H1 (cell line): ENCODE measurements around the gene CTNNA3. TPM values are rescaled to one million over a fixed set of nuclear protein-coding genes. Genes with fewer than 3 reads are reported as not detected.

ENCODE experiments used
- CTCF ChIA-PET: fragments of 300-600 bp; sonication (Branson Sonifier 250); formaldehyde crosslinking; loops from one replicate; lab custom pipeline; 2021; ENCODE audit not compliant: partially characterized antibody; lab: Charles Lee
- POLR2A ChIA-PET: fragments of 300-600 bp; sonication (Branson Sonifier 250); formaldehyde crosslinking; loops from one replicate; lab custom pipeline; 2021; ENCODE audit warnings: inconsistent platforms; ENCODE audit not compliant: partially characterized antibody; lab: Charles Lee
- DNase-seq, 2 experiments: peaks; one replicate each; pipeline versions ENCODE4 v3.0.0 to v3.0.0-alpha.2; 2010 to 2022; ENCODE audit warnings: low spot score in 2 of 2, low read depth in 1 of 2, mixed read lengths in 1 of 2
- FAIRE-seq: peaks from 2 replicates; lab custom pipeline; 2011; peaks lifted over from hg19 to GRCh38; lab: Jason Lieb, UNC
- H2AFZ ChIP-seq: 2 replicates; pipeline ENCODE4 v1.8.1; 2012; ENCODE audit warnings: low read length, inconsistent platforms
- H2AK5ac ChIP-seq: 2 replicates; pipeline ENCODE4 v1.6.1; 2013; ENCODE audit warnings: low read depth, low read length
- H2BK120ac ChIP-seq: replicated peaks from 2 replicates; pipeline ENCODE3; 2013; ENCODE audit warnings: low read depth, low read length, inconsistent platforms
- H2BK12ac ChIP-seq: 2 replicates; pipeline ENCODE4 v1.6.1; 2013; ENCODE audit warnings: low read depth, low read length
- H2BK15ac ChIP-seq: 2 replicates; pipeline ENCODE4 v1.6.1; 2013; ENCODE audit warnings: low read length
- H2BK20ac ChIP-seq: 2 replicates; pipeline ENCODE4 v1.6.1; 2013; ENCODE audit warnings: low read length
- H2BK5ac ChIP-seq: 2 replicates; pipeline ENCODE4 v1.6.1; 2013; ENCODE audit warnings: low read depth, low read length
- H3K14ac ChIP-seq: 2 replicates; pipeline ENCODE4 v1.6.1; 2013; ENCODE audit warnings: inconsistent platforms; ENCODE audit not compliant: insufficient read length
- H3K18ac ChIP-seq: 2 replicates; pipeline ENCODE4 v1.6.1; 2013; ENCODE audit warnings: low read length; ENCODE audit errors: extremely low read depth
- H3K23ac ChIP-seq: 2 replicates; pipeline ENCODE4 v1.6.1; 2013; ENCODE audit warnings: inconsistent platforms; ENCODE audit not compliant: insufficient read length
- H3K23me2 ChIP-seq: 2 replicates; pipeline ENCODE4 v1.6.1; 2013; ENCODE audit warnings: low read depth, low read length
- H3K27ac ChIP-seq: 2 replicates; pipeline ENCODE4 v1.6.1; 2011; ENCODE audit warnings: low read depth, low read length, inconsistent platforms
- H3K27me3 ChIP-seq, 4 experiments: replicated peaks in 1 of 4; 1 replicate in 1 of 4; 2 replicates in 3 of 4; pipeline versions ENCODE4 v1.6.1 to v1.8.1; 2011 to 2013; ENCODE audit warnings: low read length in 3 of 4, mild to moderate bottlenecking in 3 of 4, inconsistent platforms in 2 of 4, mixed read lengths in 2 of 4, moderate library complexity in 1 of 4; ENCODE audit not compliant: control insufficient read depth in 3 of 4, insufficient read depth in 3 of 4; ENCODE audit errors: extremely low read depth in 1 of 4
- H3K36me3 ChIP-seq, 4 experiments: 2 replicates each; pipeline versions ENCODE4 v1.6.1 to v1.8.1; 2011 to 2013; ENCODE audit warnings: mild to moderate bottlenecking in 4 of 4, low read length in 3 of 4, moderate library complexity in 2 of 4, control low read depth in 1 of 4, inconsistent platforms in 1 of 4; ENCODE audit not compliant: insufficient read depth in 4 of 4, control insufficient read depth in 2 of 4
- H3K4ac ChIP-seq: replicated peaks from 2 replicates; pipeline ENCODE3; 2013; ENCODE audit warnings: low read length, low read depth, mixed read lengths, inconsistent platforms; ENCODE audit not compliant: insufficient read length
- H3K4me1 ChIP-seq, 4 experiments: replicated peaks in 1 of 4; 1 replicate in 1 of 4; 2 replicates in 3 of 4; pipeline versions ENCODE4 v1.6.1 to v1.8.1; 2011 to 2013; ENCODE audit warnings: low read length in 3 of 4, inconsistent platforms in 2 of 4, mixed read lengths in 1 of 4; ENCODE audit not compliant: insufficient read depth in 4 of 4, control insufficient read depth in 3 of 4
- H3K4me2 ChIP-seq, 2 experiments: 2 replicates each; pipeline versions ENCODE4 v1.6.1 to v1.8.1; 2011 to 2013; ENCODE audit warnings: low read depth in 2 of 2, low read length in 2 of 2, control low read depth in 1 of 2, inconsistent platforms in 1 of 2, mild to moderate bottlenecking in 1 of 2; ENCODE audit not compliant: insufficient read depth in 1 of 2
- H3K4me3 ChIP-seq, 4 experiments: fragments of 200-600, 300-600 bp in 1 of 4; sonication (generic), shearing (Covaris generic), sonication (Bioruptor Twin) in 1 of 4; 2 replicates each; pipeline versions ENCODE4 v1.5.1 to v1.8.1; 2011 to 2016; ENCODE audit warnings: low read length in 4 of 4, low read depth in 3 of 4, control low read depth in 2 of 4, inconsistent platforms in 2 of 4, mild to moderate bottlenecking in 2 of 4, mixed read lengths in 1 of 4, moderate library complexity in 1 of 4; ENCODE audit not compliant: insufficient read depth in 2 of 4; ENCODE audit errors: extremely low read depth in 1 of 4
- H3K56ac ChIP-seq: replicated peaks from 2 replicates; pipeline ENCODE3; 2013; ENCODE audit warnings: low read depth, mild to moderate bottlenecking, mixed read lengths, low read length, inconsistent platforms; ENCODE audit not compliant: insufficient read length
- H3K79me1 ChIP-seq: 2 replicates; pipeline ENCODE4 v1.6.1; 2013; ENCODE audit warnings: low read depth, low read length, control low read depth
- H3K79me2 ChIP-seq, 2 experiments: 2 replicates each; pipeline versions ENCODE4 v1.6.1 to v1.8.1; 2012 to 2013; ENCODE audit warnings: low read length in 2 of 2, mild to moderate bottlenecking in 2 of 2, inconsistent platforms in 1 of 2; ENCODE audit not compliant: insufficient read depth in 2 of 2, control insufficient read depth in 1 of 2
- H3K9ac ChIP-seq, 4 experiments: replicated peaks in 1 of 4; 1 replicate in 1 of 4; 2 replicates in 3 of 4; pipeline versions ENCODE4 v1.6.1 to v1.8.1; 2011 to 2013; ENCODE audit warnings: low read depth in 3 of 4, low read length in 3 of 4, control low read depth in 2 of 4, mild to moderate bottlenecking in 2 of 4, moderate library complexity in 2 of 4, inconsistent platforms in 1 of 4; ENCODE audit errors: extremely low read depth in 1 of 4
- H3K9me3 ChIP-seq, 2 experiments: 2 replicates each; pipeline versions ENCODE4 v1.6.1 to v1.8.1; 2012 to 2013; ENCODE audit warnings: mild to moderate bottlenecking in 2 of 2, moderate library complexity in 2 of 2, control low read depth in 1 of 2, inconsistent platforms in 1 of 2, low read depth in 1 of 2, low read length in 1 of 2, mixed read lengths in 1 of 2; ENCODE audit not compliant: insufficient read depth in 2 of 2
- H4K20me1 ChIP-seq, 2 experiments: replicated peaks in 1 of 2; 2 replicates each; pipeline versions ENCODE3 to v1.8.1; 2011 to 2013; ENCODE audit warnings: inconsistent platforms in 2 of 2, low read length in 2 of 2, mild to moderate bottlenecking in 1 of 2; ENCODE audit not compliant: insufficient read depth in 2 of 2, control insufficient read depth in 1 of 2
- H4K5ac ChIP-seq: 2 replicates; pipeline ENCODE4 v1.6.1; 2013; ENCODE audit warnings: low read length, low read depth, mixed read lengths, inconsistent platforms; ENCODE audit not compliant: insufficient read length
- H4K8ac ChIP-seq: 2 replicates; pipeline ENCODE4 v1.8.0; 2013; ENCODE audit warnings: mild to moderate bottlenecking, moderate library complexity, low read length, inconsistent platforms; ENCODE audit not compliant: insufficient read depth; ENCODE audit errors: extremely low read depth
- H4K91ac ChIP-seq: replicated peaks from 2 replicates; pipeline ENCODE3; 2013; ENCODE audit warnings: low read length, mixed read lengths, inconsistent platforms; ENCODE audit not compliant: insufficient read length
- CHD2 ChIP-seq: IDR thresholded peaks from 2 replicates; pipeline ENCODE4 v1.6.1; 2012; ENCODE audit warnings: low read length, improper control_type of control experiment
- E2F6 ChIP-seq: IDR thresholded peaks from 2 replicates; pipeline ENCODE4 v1.6.1; 2012; ENCODE audit warnings: inconsistent platforms
- JUND ChIP-seq: IDR thresholded peaks from 2 replicates; pipeline ENCODE4 v1.6.1; 2011; ENCODE audit warnings: mild to moderate bottlenecking, improper control_type of control experiment, low read length
- KDM5A ChIP-seq: fragments of 200-600 bp; IDR thresholded peaks from 2 replicates; pipeline ENCODE4 v1.7.1; 2012; ENCODE audit warnings: mild to moderate bottlenecking, low read length, inconsistent platforms, mixed read lengths
- RAD21 ChIP-seq, 2 experiments: IDR thresholded peaks in 1 of 2; conservative IDR thresholded peaks in 1 of 2; 2 replicates each; pipeline ENCODE4 v1.6.1; 2011; ENCODE audit warnings: low read depth in 2 of 2, low read length in 2 of 2, improper control_type of control experiment in 1 of 2, inconsistent platforms in 1 of 2, mild to moderate bottlenecking in 1 of 2, moderate library complexity in 1 of 2
- SAP30 ChIP-seq: fragments of 300-600 bp; sonication (generic); IDR thresholded peaks from 2 replicates; pipeline ENCODE4 v1.7.1; 2012; ENCODE audit warnings: low read length, moderate library complexity, mild to moderate bottlenecking, inconsistent platforms; ENCODE audit not compliant: insufficient read depth, insufficient replicate concordance
- TCF12 ChIP-seq: IDR thresholded peaks from 2 replicates; pipeline ENCODE4 v1.6.1; 2011; ENCODE audit warnings: low read depth, mild to moderate bottlenecking, low read length
- USF2 ChIP-seq: IDR thresholded peaks from 2 replicates; pipeline ENCODE4 v1.6.1; 2011; ENCODE audit warnings: low read length, improper control_type of control experiment
- WGBS, 2 experiments: shearing (Covaris generic) in 1 of 2; methylation state at CpG; one replicate each; pipeline versions ENCODE4 v1.1.6 to v1.1.7; 2013 to 2015; ENCODE audit warnings: low lambda C conversion rate in 2 of 2, mixed read lengths in 2 of 2, inconsistent platforms in 1 of 2, low coverage in 1 of 2, missing lambda C conversion rate in 1 of 2; ENCODE audit not compliant: insufficient replicate concordance in 2 of 2, insufficient coverage in 1 of 2, insufficient read length in 1 of 2; ENCODE audit errors: extremely low coverage in 1 of 2, missing lambda C conversion rate in 1 of 2; 5-methylcytosine and 5-hydroxymethylcytosine counted together
- polyA plus RNA-seq, 7 experiments: library from polyadenylated mRNA; depleted of rRNA in 3 of 7; stranded (reverse) in 5 of 7; unstranded in 2 of 7; fragments of >200 nt in 5 of 7; fragments of 200-250 nt in 2 of 7; gene quantifications; 1 replicate in 5 of 7; 2 replicates in 1 of 7; 4 replicates in 1 of 7; pipeline versions ENCODE4 v1.2.1 to v1.2.3, GENCODE V29; 2011 to 2013; ENCODE audit warnings: missing spikeins in 2 of 7, mixed read lengths in 2 of 7
- total RNA-seq: library from RNA; stranded (reverse); fragmentation: NEBNext Ultra II Directional; extraction: Animal tissue kit (Norgen Biotek cat#: 25700); gene quantifications from 2 replicates; pipeline ENCODE4 v1.2.1, GENCODE V29; 2021
- TF ChIP-seq, protein P1 (sequence below): IDR thresholded peaks from 2 replicates; pipeline ENCODE4 v1.6.1; 2012; ENCODE audit warnings: low read length, inconsistent platforms

The CTNNA3 gene
- total and polyA plus RNA-seq, 2 of the 8 experiments (the other 6 are each of a cell fraction or from before 2014, with no cell fraction given) = 1.3 to 1.5 TPM

DNA sequence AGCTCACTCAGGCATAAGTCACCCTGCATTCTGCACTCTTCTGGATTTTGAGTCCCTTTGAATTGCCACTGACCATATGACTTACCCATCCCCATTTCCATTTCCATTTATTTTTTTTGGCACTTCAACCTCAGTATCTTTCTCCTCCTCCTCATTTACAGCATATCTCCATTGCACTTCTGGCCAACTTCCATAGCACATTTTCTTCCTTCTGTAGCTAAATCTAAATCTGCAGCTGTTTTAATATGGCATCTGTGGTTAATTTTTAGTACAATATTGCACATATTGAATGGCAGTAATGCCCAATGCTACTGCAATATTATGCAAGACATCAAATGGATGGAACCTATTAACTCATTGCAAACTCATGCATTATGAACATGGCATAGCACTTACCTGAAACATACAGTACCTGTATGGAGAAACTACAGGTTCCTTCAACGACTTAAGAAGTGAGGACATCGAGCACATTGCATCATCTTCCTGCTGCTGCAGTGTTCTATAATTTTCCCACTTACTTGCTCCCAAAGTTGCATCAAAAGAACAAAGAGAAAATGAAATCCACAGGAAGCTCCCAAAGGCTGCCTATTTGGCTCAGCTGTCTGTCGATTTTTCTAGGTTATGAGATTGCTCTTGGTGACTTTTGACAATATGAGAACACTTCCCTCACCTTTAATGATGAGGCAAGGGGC is 714.5 kb downstream of the CTNNA3 start:
- no peak overlapping the region for H3K9ac ChIP-seq
- H3K79me1 ChIP-seq = no peaks in the 10 kb centered on the region
- H3K56ac ChIP-seq = no peak overlapping the region
- no peak for DNase-seq
- H2AFZ ChIP-seq = no peak overlapping the region
- no peak for FAIRE-seq
- H3K27ac ChIP-seq = no peak overlapping the region
- no peaks in the 10 kb centered on the region for H3K79me2 ChIP-seq
- no peak overlapping the region for H3K18ac ChIP-seq
- H3K4ac ChIP-seq = no peak overlapping the region
- H3K4me3 ChIP-seq = no peak overlapping the region
- no peak overlapping the region for H2BK5ac ChIP-seq
- H4K20me1 ChIP-seq = no peaks in the 10 kb centered on the region
- no peak overlapping the region for H3K23ac ChIP-seq
- no peak overlapping the region for H2BK15ac ChIP-seq
- H4K91ac ChIP-seq = no peak overlapping the region
- no peak overlapping the region for H4K5ac ChIP-seq
- H3K9me3 ChIP-seq = no peaks in the 10 kb centered on the region
- H2BK20ac ChIP-seq = no peak overlapping the region
- WGBS, 2 experiments = 92% methylated on average over 3 of the region's 3 CpGs; no CpG with 5 or more reads in 1 of the 2 experiments
- CTCF ChIA-PET = interaction anchor here (0.6 to 0.8 kb wide), 2 partner anchors 8 to 798 kb away, joined by 3 read pairs; no protein-coding TSS in a partner anchor
- H2BK120ac ChIP-seq = no peak overlapping the region
- H2BK12ac ChIP-seq = no peak overlapping the region; the same call in 1 of the 2 replicates
- POLR2A ChIA-PET = no interaction called here
- no peak overlapping the region for H4K8ac ChIP-seq
- H3K14ac ChIP-seq = no peak overlapping the region
- H3K36me3 ChIP-seq = no peaks in the 10 kb centered on the region
- H3K4me2 ChIP-seq = no peak overlapping the region
- no peak overlapping the region for H2AK5ac ChIP-seq
- H3K27me3 ChIP-seq = no peaks in the 10 kb centered on the region
- H3K23me2 ChIP-seq = no peaks in the 10 kb centered on the region
- no peaks in the 10 kb centered on the region for H3K4me1 ChIP-seq
- TF ChIP-seq E2F6 = no peak
- TF ChIP-seq, protein P1, sequence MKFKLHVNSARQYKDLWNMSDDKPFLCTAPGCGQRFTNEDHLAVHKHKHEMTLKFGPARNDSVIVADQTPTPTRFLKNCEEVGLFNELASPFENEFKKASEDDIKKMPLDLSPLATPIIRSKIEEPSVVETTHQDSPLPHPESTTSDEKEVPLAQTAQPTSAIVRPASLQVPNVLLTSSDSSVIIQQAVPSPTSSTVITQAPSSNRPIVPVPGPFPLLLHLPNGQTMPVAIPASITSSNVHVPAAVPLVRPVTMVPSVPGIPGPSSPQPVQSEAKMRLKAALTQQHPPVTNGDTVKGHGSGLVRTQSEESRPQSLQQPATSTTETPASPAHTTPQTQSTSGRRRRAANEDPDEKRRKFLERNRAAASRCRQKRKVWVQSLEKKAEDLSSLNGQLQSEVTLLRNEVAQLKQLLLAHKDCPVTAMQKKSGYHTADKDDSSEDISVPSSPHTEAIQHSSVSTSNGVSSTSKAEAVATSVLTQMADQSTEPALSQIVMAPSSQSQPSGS = no peak
- TF ChIP-seq JUND = no peak
- TF ChIP-seq RAD21 (IDR thresholded peaks at IDR 0.05 in 1 of 2, conservative IDR thresholded peaks at IDR 0.05 in 1 of 2; ENCODE audit: low read depth in 2 of 2, low read length in 2 of 2) = no peak
- TF ChIP-seq KDM5A = no peak
- TF ChIP-seq TCF12 = no peak
- no peak for TF ChIP-seq SAP30
- TF ChIP-seq CHD2 = no peak
- TF ChIP-seq USF2 = no peak
